GM12878 (cell line): Measurements from ENCODE around the gene SRP14. TPM values are rescaled to one million over a fixed set of nuclear protein-coding genes. Genes with fewer than 3 reads are reported as not detected.
A peak's percentile ranks its signal among the peaks of the same experiment; 100 is the strongest.

ENCODE experiments used
- ATAC-seq: fragments of 200-7000 bp; cut with Tn5 transposase; 3 replicates; pipeline ENCODE4 v1.9.1; 2020; ENCODE audit warnings: mild to moderate bottlenecking, moderate library complexity
- BruUV-seq: library from RNA; stranded (reverse); fragments of 400-500 nt; replicated peaks from 2 replicates; lab custom pipeline; 2021; lab: Mats Ljungman, UMichigan
- CTCF ChIA-PET: fragments of 300-600 bp; sonication (Branson Sonifier 250); formaldehyde crosslinking; extraction: SDS; loops from one replicate; lab custom pipeline; 2021; ENCODE audit warnings: inconsistent platforms; lab: Yijun Ruan, JAX
- POLR2A ChIA-PET: fragments of 350-600 bp; formaldehyde crosslinking; extraction: SDS; loops from one replicate; lab custom pipeline; 2021; ENCODE audit warnings: inconsistent platforms; lab: Charles Lee
- RAD21 ChIA-PET: fragments of 300-600 bp; sonication (Branson Sonifier 250); formaldehyde crosslinking; loops from one replicate; lab custom pipeline; 2023; ENCODE audit warnings: antibody characterized with exemption; ENCODE audit not compliant: unreplicated experiment; lab: Charles Lee
- SMC1A ChIA-PET: fragments of 300-600 bp; sonication (Branson Sonifier 250); formaldehyde crosslinking; loops from one replicate; lab custom pipeline; 2023; ENCODE audit not compliant: unreplicated experiment, uncharacterized antibody; lab: Charles Lee
- DNase-seq: peaks from one replicate; pipeline ENCODE4 v3.0.0-alpha.2; 2011; ENCODE audit warnings: low read depth, low spot score
- FAIRE-seq: peaks from 3 replicates; lab custom pipeline; 2011; peaks lifted over from hg19 to GRCh38; lab: Jason Lieb, UNC
- H2AFZ ChIP-seq: 2 replicates; pipeline ENCODE4 v1.6.0; 2011; ENCODE audit warnings: low read depth, low read length, control low read depth; ENCODE audit not compliant: control insufficient read depth
- H3K27ac ChIP-seq: 2 replicates; pipeline ENCODE4 v1.5.1; 2011; ENCODE audit warnings: control low read depth; ENCODE audit not compliant: control insufficient read depth, insufficient read depth
- H3K27me3 ChIP-seq, 2 experiments: replicated peaks in 1 of 2; 2 replicates each; pipeline versions ENCODE4 v1.6.0 to v1.6.1; 2011; ENCODE audit warnings: low read length in 1 of 2; ENCODE audit not compliant: control insufficient read depth in 2 of 2, insufficient read depth in 2 of 2
- H3K36me3 ChIP-seq, 2 experiments: 2 replicates each; pipeline ENCODE4 v1.5.1; 2011; ENCODE audit warnings: low read length in 1 of 2; ENCODE audit not compliant: control insufficient read depth in 2 of 2, insufficient read depth in 2 of 2
- H3K4me1 ChIP-seq: 2 replicates; pipeline ENCODE4 v1.6.1; 2011; ENCODE audit warnings: mild to moderate bottlenecking, low read length, moderate library complexity, mixed read lengths; ENCODE audit not compliant: control insufficient read depth, insufficient read depth
- H3K4me2 ChIP-seq: 2 replicates; pipeline ENCODE4 v1.6.0; 2011; ENCODE audit warnings: control low read depth; ENCODE audit not compliant: control insufficient read depth, insufficient read depth
- H3K4me3 ChIP-seq: fragments of 200-600 bp; sonication (generic); 2 replicates; pipeline ENCODE4 v1.5.1; 2016
- H3K79me2 ChIP-seq: 2 replicates; pipeline ENCODE4 v1.6.0; 2011; ENCODE audit warnings: low read length; ENCODE audit not compliant: control insufficient read depth, insufficient read depth
- H3K9ac ChIP-seq: 2 replicates; pipeline ENCODE4 v1.8.0; 2011; ENCODE audit warnings: low read length, control low read depth, mixed read lengths; ENCODE audit not compliant: control insufficient read depth, insufficient read depth
- H3K9me3 ChIP-seq: replicated peaks from 3 replicates; pipeline ENCODE4 v1.5.1; 2011; ENCODE audit warnings: mild to moderate bottlenecking, low read length; ENCODE audit not compliant: control insufficient read depth, insufficient read depth
- H4K20me1 ChIP-seq: 2 replicates; pipeline ENCODE4 v1.6.0; 2011; ENCODE audit not compliant: control insufficient read depth, insufficient read depth
- ATF7 ChIP-seq: fragments of 450-650 bp; IDR thresholded peaks from 2 replicates; pipeline ENCODE4 v1.6.1; 2016; ENCODE audit warnings: low read depth, mild to moderate bottlenecking
- CREM ChIP-seq: IDR thresholded peaks from 2 replicates; pipeline ENCODE4 v1.6.1; 2014; ENCODE audit warnings: antibody characterized with exemption, low read depth
- EED ChIP-seq: sonication (generic); IDR thresholded peaks from 2 replicates; pipeline ENCODE4 v1.6.1; 2016; ENCODE audit warnings: antibody characterized with exemption, low read depth
- KDM1A ChIP-seq: fragments of 200-600 bp; sonication (generic); IDR thresholded peaks from 2 replicates; pipeline ENCODE4 v1.6.1; 2016; ENCODE audit warnings: borderline replicate concordance
- MEF2A ChIP-seq: IDR thresholded peaks from 2 replicates; pipeline ENCODE4 v1.6.1; 2011; ENCODE audit warnings: low read depth, mild to moderate bottlenecking, low read length, moderate library complexity; ENCODE audit not compliant: insufficient read depth
- MEF2B ChIP-seq: fragments of 450-650 bp; IDR thresholded peaks from 2 replicates; pipeline ENCODE4 v1.6.1; 2018; ENCODE audit warnings: mild to moderate bottlenecking, moderate library complexity; ENCODE audit not compliant: partially characterized antibody, poor library complexity, severe bottlenecking
- PAX8 ChIP-seq: fragments of 450-650 bp; IDR thresholded peaks from 2 replicates; pipeline ENCODE4 v1.6.1; 2017; ENCODE audit warnings: mild to moderate bottlenecking, moderate library complexity
- POU2F2 ChIP-seq: IDR thresholded peaks from 3 replicates; pipeline ENCODE4 v1.6.1; 2011; ENCODE audit warnings: low read depth, mild to moderate bottlenecking, low read length, borderline replicate concordance
- RBBP5 ChIP-seq: fragments of 200-600 bp; sonication (generic); conservative IDR thresholded peaks from 2 replicates; pipeline ENCODE4 v1.6.1; 2016
- RUNX3 ChIP-seq: IDR thresholded peaks from 2 replicates; pipeline ENCODE4 v1.6.1; 2012; ENCODE audit warnings: low read length, inconsistent platforms
- SIX5 ChIP-seq: IDR thresholded peaks from 2 replicates; pipeline ENCODE4 v1.6.1; 2011; ENCODE audit warnings: mild to moderate bottlenecking, low read depth, low read length, moderate library complexity; ENCODE audit not compliant: severe bottlenecking
- SPI1 ChIP-seq: IDR thresholded peaks from 2 replicates; pipeline ENCODE4 v1.6.1; 2011; ENCODE audit warnings: low read depth, mild to moderate bottlenecking, low read length, moderate library complexity, borderline replicate concordance; ENCODE audit not compliant: insufficient read depth
- SRF ChIP-seq, 2 experiments: IDR thresholded peaks; 2 replicates each; pipeline ENCODE4 v1.6.1; 2011; ENCODE audit warnings: low read depth in 2 of 2, low read length in 2 of 2, mild to moderate bottlenecking in 1 of 2, moderate library complexity in 1 of 2
- TCF3 ChIP-seq: IDR thresholded peaks from 2 replicates; pipeline ENCODE4 v1.6.1; 2012; ENCODE audit warnings: low read depth, mild to moderate bottlenecking, low read length, borderline replicate concordance; ENCODE audit not compliant: insufficient read depth
- ZBED1 ChIP-seq: IDR thresholded peaks from 2 replicates; pipeline ENCODE4 v1.6.1; 2016; ENCODE audit warnings: borderline replicate concordance
- ZNF207 ChIP-seq: fragments of 450-650 bp; IDR thresholded peaks from 2 replicates; pipeline ENCODE4 v1.6.1; 2014; ENCODE audit warnings: antibody characterized with exemption, mild to moderate bottlenecking, borderline replicate concordance
- WGBS: methylation state at CpG from one replicate; pipeline ENCODE4 v1.1.6; 2016; ENCODE audit warnings: low lambda C conversion rate; ENCODE audit not compliant: insufficient replicate concordance, insufficient coverage; ENCODE audit errors: missing lambda C conversion rate; 5-methylcytosine and 5-hydroxymethylcytosine counted together
- in situ Hi-C: fragments of 300-500 bp; cut with MboI; formaldehyde crosslinking; loops from 9 replicates; pipeline ENCODE4 v1.14.3; 2018; ENCODE audit warnings: mixed read lengths
- intact Hi-C: fragments of 100-400 bp; cut with micrococcal nuclease; formaldehyde crosslinking; loops from one replicate; pipeline ENCODE4 v1.14.2; 2022; ENCODE audit not compliant: unreplicated experiment
- polyA plus RNA-seq, 11 experiments: library from polyadenylated mRNA; depleted of rRNA in 4 of 11; unstranded in 6 of 11; stranded (reverse) in 5 of 11; fragments of >200 nt; fragmentation: Nextera tagmentation in 4 of 11; fragmentation: Illumina TruSeq in 1 of 11; extraction: Ambion mirVana in 4 of 11; extraction: Trizol in 1 of 11; gene quantifications; 1 replicate in 1 of 11; 2 replicates in 10 of 11; pipeline versions ENCODE4 v1.2.1 to v1.2.3, GENCODE V29; 2011 to 2016; ENCODE audit warnings: inconsistent platforms in 2 of 11, missing spikeins in 2 of 11, low read depth in 1 of 11
- total RNA-seq, 4 experiments: library from RNA; depleted of rRNA in 3 of 4; stranded (reverse); fragments of >200 nt in 3 of 4; fragmentation: Illumina TruSeq in 1 of 4; extraction: Trizol in 1 of 4; gene quantifications; 2 replicates each; pipeline versions ENCODE4 v1.2.1 to v1.2.3, GENCODE V29; 2013 to 2021
- TF ChIP-seq, protein P1 (sequence below): IDR thresholded peaks from 2 replicates; pipeline ENCODE4 v1.6.1; 2012; ENCODE audit warnings: mild to moderate bottlenecking, low read depth, low read length

SRP14 gene
- total and polyA plus RNA-seq, 10 of the 15 experiments (the other 5 are each of a cell fraction or from before 2014, with no cell fraction given) = 141 to 1,182 (median 493) TPM

- Histone ChIP-seq H3K9ac (peak overlapping the region; percentile 63), H4K20me1 (no peaks in the 10 kb centered on the region), H3K79me2 (0 out of 2 replicates have a peak, but pooled peaks cover under 1% of the 10 kb centered on the region), H2AFZ (peak overlapping the region; percentile 26; the same call in 1 of the 2 replicates), H3K9me3 (no peaks in the 10 kb centered on the region), H3K4me2 (peak overlapping the region; percentile 88), H3K4me1 (peaks cover 56% of the 10 kb centered on the region), H3K27ac (peak overlapping the region; percentile 89), H3K27me3 (no peaks in the 10 kb centered on the region), H3K4me3 (no peak overlapping the region), H3K36me3 (no peaks in the 10 kb centered on the region; a peak in 1 of 4 replicates)
- CTCF ChIA-PET = interaction anchor here (0.9 to 23.9 kb wide), 7 partner anchors 8 to 220 kb away, joined by 3 to 578 read pairs (median 4); partner anchors contain the start of gene BMF
- intact Hi-C loops = no loop called here
- RAD21 ChIA-PET = interaction anchor here (0.9 to 21.0 kb wide), 7 partner anchors 9 to 129 kb away, joined by 3 to 509 read pairs (median 4); partner anchors contain the start of gene BMF
- ATAC-seq (peak; percentile 86), DNase-seq (no peak), FAIRE-seq (peak; percentile 75)
- no TSS peak for BruUV-seq
- in situ Hi-C loops = loop anchor here (10.0 kb wide), 1 partner anchor 50 kb away; the partner anchor contains the start of gene BMF
- SMC1A ChIA-PET = interaction anchor here (1.2 to 5.9 kb wide), 10 partner anchors 8 to 60 kb away, joined by 3 to 99 read pairs (median 6); no protein-coding TSS in a partner anchor
- 17% methylated on average over 6 of the region's 6 CpGs for WGBS
- POLR2A ChIA-PET = interaction anchor here (0.6 to 5.8 kb wide), 9 partner anchors 8 to 114 kb away, joined by 3 to 72 read pairs (median 6); partner anchors contain the start of gene BMF
- TF ChIP-seq MEF2A (no peak), SPI1 (peak; percentile 61), TCF3 (peak; percentile 100), MEF2B (peak; percentile 49), POU2F2 (peak; percentile 19; the same call in 1 of the 3 replicates), SIX5 (no peak), RUNX3 (no peak), PAX8 (no peak), CREM (peak; percentile 73; the same call in 1 of the 2 replicates), ZNF207 (0 out of 2 replicates have a peak, but pooled peaks have one; percentile 23), ZBED1 (no peak; the same call in 1 of the 2 replicates), SRF (IDR thresholded peaks at IDR 0.05; ENCODE audit: low read depth in 2 of 2, low read length in 2 of 2) (no peak), KDM1A (no peak), EED (peak; percentile 97), ATF7 (0 out of 2 replicates have a peak, but pooled peaks have one; percentile 6), RBBP5 (no peak)
- TF ChIP-seq, protein P1, sequence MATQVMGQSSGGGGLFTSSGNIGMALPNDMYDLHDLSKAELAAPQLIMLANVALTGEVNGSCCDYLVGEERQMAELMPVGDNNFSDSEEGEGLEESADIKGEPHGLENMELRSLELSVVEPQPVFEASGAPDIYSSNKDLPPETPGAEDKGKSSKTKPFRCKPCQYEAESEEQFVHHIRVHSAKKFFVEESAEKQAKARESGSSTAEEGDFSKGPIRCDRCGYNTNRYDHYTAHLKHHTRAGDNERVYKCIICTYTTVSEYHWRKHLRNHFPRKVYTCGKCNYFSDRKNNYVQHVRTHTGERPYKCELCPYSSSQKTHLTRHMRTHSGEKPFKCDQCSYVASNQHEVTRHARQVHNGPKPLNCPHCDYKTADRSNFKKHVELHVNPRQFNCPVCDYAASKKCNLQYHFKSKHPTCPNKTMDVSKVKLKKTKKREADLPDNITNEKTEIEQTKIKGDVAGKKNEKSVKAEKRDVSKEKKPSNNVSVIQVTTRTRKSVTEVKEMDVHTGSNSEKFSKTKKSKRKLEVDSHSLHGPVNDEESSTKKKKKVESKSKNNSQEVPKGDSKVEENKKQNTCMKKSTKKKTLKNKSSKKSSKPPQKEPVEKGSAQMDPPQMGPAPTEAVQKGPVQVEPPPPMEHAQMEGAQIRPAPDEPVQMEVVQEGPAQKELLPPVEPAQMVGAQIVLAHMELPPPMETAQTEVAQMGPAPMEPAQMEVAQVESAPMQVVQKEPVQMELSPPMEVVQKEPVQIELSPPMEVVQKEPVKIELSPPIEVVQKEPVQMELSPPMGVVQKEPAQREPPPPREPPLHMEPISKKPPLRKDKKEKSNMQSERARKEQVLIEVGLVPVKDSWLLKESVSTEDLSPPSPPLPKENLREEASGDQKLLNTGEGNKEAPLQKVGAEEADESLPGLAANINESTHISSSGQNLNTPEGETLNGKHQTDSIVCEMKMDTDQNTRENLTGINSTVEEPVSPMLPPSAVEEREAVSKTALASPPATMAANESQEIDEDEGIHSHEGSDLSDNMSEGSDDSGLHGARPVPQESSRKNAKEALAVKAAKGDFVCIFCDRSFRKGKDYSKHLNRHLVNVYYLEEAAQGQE = 0 out of 2 replicates have a peak, but pooled peaks have one; percentile 47
Measured at GRCh38 chr15:40054855-40055575, 16.0 kb upstream of the SRP14 start.
